ENCODE results near the gene NPAS1. TPM values are rescaled to one million over a fixed set of nuclear protein-coding genes. Genes with fewer than 3 reads are reported as not detected.
A peak's percentile ranks its signal among the peaks of the same experiment; 100 is the strongest.

Gene NPAS1
- total RNA-seq, 1 experiment from 2014 or later: 1.4 TPM

GRCh38 chr19:47022541-47023447, 3.2 kb downstream of the NPAS1 start:
- Histone ChIP-seq H4K20me1 (ENCODE audit: insufficient read depth) (no peaks in the 10 kb centered on the region), H3F3A (ENCODE audit: insufficient read depth, low read depth) (peaks cover 6% of the 10 kb centered on the region; the same call in 1 of the 2 replicates), H3K79me2 (ENCODE audit: low read depth) (no peaks in the 10 kb centered on the region), H3K36me3 (ENCODE audit: low read depth) (no peaks in the 10 kb centered on the region), H3K4me3 (no peak overlapping the region), H3K9me2 (ENCODE audit: insufficient read depth) (no peaks in the 10 kb centered on the region), H3K4me2 (peak overlapping the region; percentile 40), H3K9me3 (ENCODE audit: insufficient read depth, low read depth) (no peaks in the 10 kb centered on the region), H3K27me3 (ENCODE audit: insufficient read depth, low read depth) (peaks cover 58% of the 10 kb centered on the region), H3K27ac (no peak overlapping the region), H3K4me1 (replicated peaks; ENCODE audit: insufficient read depth) (0 out of 2 replicates have a peak, but pooled peaks cover 5% of the 10 kb centered on the region), H2AFZ (no peak overlapping the region)
- no peak for TF ChIP-seq EZH2 (IDR thresholded peaks at IDR 0.05; ENCODE audit: low read depth)
- no peak for TF ChIP-seq CTCF (conservative IDR thresholded peaks at IDR 0.05)
- no TSS peak for BruUV-seq (replicated peaks)
- ChIA-PET POLR2A (ENCODE audit: unreplicated experiment) (interaction anchor here (1.3 kb wide), 1 partner anchor 13 kb away, joined by 10 read pairs; no protein-coding TSS in a partner anchor), CTCF (interaction anchor here (0.6 to 0.9 kb wide), 4 partner anchors 10 to 269 kb away, joined by 3 to 9 read pairs (median 4); no protein-coding TSS in a partner anchor)
- DNase-seq: peak in 1 of 2 experiments; percentile 23
- intact Hi-C loops (cut with micrococcal nuclease; ENCODE audit: unreplicated experiment): no loop called here

GRCh38 chr19:47023448-47023794, 3.8 kb downstream of the NPAS1 start:
- Histone ChIP-seq H2AFZ (no peak overlapping the region), H3K4me2 (peak overlapping the region; percentile 40), H3K9me2 (ENCODE audit: insufficient read depth) (no peaks in the 10 kb centered on the region), H3K9me3 (ENCODE audit: insufficient read depth, low read depth) (no peaks in the 10 kb centered on the region), H3K27ac (no peak overlapping the region), H3K36me3 (ENCODE audit: low read depth) (no peaks in the 10 kb centered on the region), H3K79me2 (ENCODE audit: low read depth) (no peaks in the 10 kb centered on the region), H4K20me1 (ENCODE audit: insufficient read depth) (no peaks in the 10 kb centered on the region), H3K4me1 (replicated peaks; ENCODE audit: insufficient read depth) (0 out of 2 replicates have a peak, but pooled peaks cover 5% of the 10 kb centered on the region), H3K27me3 (ENCODE audit: insufficient read depth, low read depth) (peaks cover 64% of the 10 kb centered on the region), H3K4me3 (no peak overlapping the region), H3F3A (ENCODE audit: insufficient read depth, low read depth) (peaks cover 6% of the 10 kb centered on the region; the same call in 1 of the 2 replicates)
- no TSS peak for BruUV-seq (replicated peaks)
- ChIA-PET CTCF (interaction anchor here (0.6 kb wide), 1 partner anchor 270 kb away, joined by 4 read pairs; no protein-coding TSS in a partner anchor), POLR2A (ENCODE audit: unreplicated experiment) (interaction anchor here (1.3 kb wide), 1 partner anchor 12 kb away, joined by 10 read pairs; no protein-coding TSS in a partner anchor)
- DNase-seq: no peak
- intact Hi-C loops (cut with micrococcal nuclease; ENCODE audit: unreplicated experiment): no loop called here
- TF ChIP-seq EZH2 (IDR thresholded peaks at IDR 0.05; ENCODE audit: low read depth) (no peak), CTCF (conservative IDR thresholded peaks at IDR 0.05) (no peak)

- Histone ChIP-seq H3K4me3 (no peak overlapping the region), H3K27me3 (ENCODE audit: insufficient read depth, low read depth) (peaks cover 72% of the 10 kb centered on the region), H3K79me2 (ENCODE audit: low read depth) (no peaks in the 10 kb centered on the region), H3F3A (ENCODE audit: insufficient read depth, low read depth) (peaks cover 6% of the 10 kb centered on the region; the same call in 1 of the 2 replicates), H3K4me2 (no peak overlapping the region), H3K4me1 (replicated peaks; ENCODE audit: insufficient read depth) (0 out of 2 replicates have a peak, but pooled peaks cover 5% of the 10 kb centered on the region), H3K9me3 (ENCODE audit: insufficient read depth, low read depth) (no peaks in the 10 kb centered on the region), H4K20me1 (ENCODE audit: insufficient read depth) (no peaks in the 10 kb centered on the region), H2AFZ (no peak overlapping the region), H3K27ac (no peak overlapping the region), H3K36me3 (ENCODE audit: low read depth) (no peaks in the 10 kb centered on the region), H3K9me2 (ENCODE audit: insufficient read depth) (no peaks in the 10 kb centered on the region)
- DNase-seq: peak in 1 of 2 experiments; percentile 33
- ChIA-PET CTCF (no interaction called here), POLR2A (ENCODE audit: unreplicated experiment) (interaction anchor here (0.7 kb wide), 1 partner anchor 670 kb away, joined by 6 read pairs; no protein-coding TSS in a partner anchor)
- no TSS peak for BruUV-seq (replicated peaks)
- TF ChIP-seq CTCF (conservative IDR thresholded peaks at IDR 0.05) (no peak), EZH2 (IDR thresholded peaks at IDR 0.05; ENCODE audit: low read depth) (no peak)
- intact Hi-C loops (cut with micrococcal nuclease; ENCODE audit: unreplicated experiment): no loop called here
Measured at GRCh38 chr19:47024502-47024901, 4.9 kb downstream of the NPAS1 start.

All from PC-9 (cell line).